ENCODE results near the gene PLK5.
"Not testable (repeated sequence)": the region's sequence is repeated elsewhere in the genome, so short reads cannot be mapped to it uniquely, and the experiment has no call there.

Gene PLK5

GRCh38 chr19:1523412-1524286 lies at the start of gene PLK5:
Gene PLK5 (plus strand): TSS chr19:1524077. CDS start chr19:1526997, 2,920 bp downstream.
- no peak for DNase-seq (ENCODE audit: low read depth in 2 of 2, low spot score in 1 of 2)

- no peak for DNase-seq (ENCODE audit: low read depth in 2 of 2, low spot score in 1 of 2)
Measured at GRCh38 chr19:1474765-1475351, 49.0 kb upstream of the PLK5 start.

- no peak for DNase-seq (ENCODE audit: low read depth in 2 of 2, low spot score in 1 of 2)
Measured at GRCh38 chr19:1475751-1476437, 48.0 kb upstream of the PLK5 start.

GRCh38 chr19:1477056-1477455 lies 46.8 kb upstream of the PLK5 start:
- DNase-seq (ENCODE audit: low read depth in 2 of 2, low spot score in 1 of 2): not testable (repeated sequence)

GRCh38 chr19:1478934-1479707 lies 44.8 kb upstream of the PLK5 start, which contains the start of gene C19orf25:
Gene C19orf25 (minus strand): TSS chr19:1479215. CDS start chr19:1478903, 312 bp downstream.
- peak; percentile 71 to 85 for DNase-seq (ENCODE audit: low read depth in 2 of 2, low spot score in 1 of 2)

GRCh38 chr19:1481224-1481892 lies 42.5 kb upstream of the PLK5 start:
- no peak for DNase-seq (ENCODE audit: low read depth in 2 of 2, low spot score in 1 of 2)

- DNase-seq (ENCODE audit: low read depth in 2 of 2, low spot score in 1 of 2): no peak
Measured at GRCh38 chr19:1481893-1482360, 42.0 kb upstream of the PLK5 start.

- no peak for DNase-seq (ENCODE audit: low read depth in 2 of 2, low spot score in 1 of 2)
Measured at GRCh38 chr19:1482361-1483130, 41.3 kb upstream of the PLK5 start.

- no peak for DNase-seq (ENCODE audit: low read depth in 2 of 2, low spot score in 1 of 2)
Measured at GRCh38 chr19:1483131-1483978, 40.5 kb upstream of the PLK5 start.

GRCh38 chr19:1483979-1484428 lies 39.9 kb upstream of the PLK5 start:
- no peak for DNase-seq (ENCODE audit: low read depth in 2 of 2, low spot score in 1 of 2)

GRCh38 chr19:1486720-1487575 lies 36.9 kb upstream of the PLK5 start:
- no peak for DNase-seq (ENCODE audit: low read depth in 2 of 2, low spot score in 1 of 2)

GRCh38 chr19:1487576-1488281 lies 36.1 kb upstream of the PLK5 start:
- DNase-seq (ENCODE audit: low read depth in 2 of 2, low spot score in 1 of 2): no peak

GRCh38 chr19:1488282-1488601 lies 35.6 kb upstream of the PLK5 start:
- DNase-seq (ENCODE audit: low read depth in 2 of 2, low spot score in 1 of 2): no peak

GRCh38 chr19:1489463-1490310 lies 34.2 kb upstream of the PLK5 start:
- DNase-seq (ENCODE audit: low read depth in 2 of 2, low spot score in 1 of 2): no peak

GRCh38 chr19:1490311-1491113 lies 33.4 kb upstream of the PLK5 start, which contains the start of gene PCSK4:
Gene PCSK4 (minus strand): TSS chr19:1490350. CDS start chr19:1490346, 4 bp downstream.
- peak; percentile 95 to 98 for DNase-seq (ENCODE audit: low read depth in 2 of 2, low spot score in 1 of 2)

Measured in stimulated activated CD8-positive, alpha-beta memory T cell treated with anti-CD3 and anti-CD28 coated beads, Interleukin-4, amount 100 ng/mL, for 1 hour (primary cell).